SIG-M5 treated with dmso at 0.1 percent for 504 hours (cell line): ENCODE measurements around the gene FBXO33.

Experiments used
- DNase-seq: peaks from one replicate; lab custom pipeline; 2025; ENCODE audit not compliant: unreplicated experiment; lab: John Stamatoyannopoulos, UW

The FBXO33 gene

GRCh38 chr14:39432179-39432618 is at the start of gene FBXO33:
Gene FBXO33, minus strand, starts transcription at chr14:39432433. Its CDS starts 271 bp downstream, at chr14:39432162.
- DNase-seq: peak; percentile 93

GRCh38 chr14:39474416-39474911 is 42.2 kb upstream of the FBXO33 start:
- DNase-seq: no peak

GRCh38 chr14:39472078-39472477 is 39.8 kb upstream of the FBXO33 start:
- peak; percentile 42 for DNase-seq

DNA sequence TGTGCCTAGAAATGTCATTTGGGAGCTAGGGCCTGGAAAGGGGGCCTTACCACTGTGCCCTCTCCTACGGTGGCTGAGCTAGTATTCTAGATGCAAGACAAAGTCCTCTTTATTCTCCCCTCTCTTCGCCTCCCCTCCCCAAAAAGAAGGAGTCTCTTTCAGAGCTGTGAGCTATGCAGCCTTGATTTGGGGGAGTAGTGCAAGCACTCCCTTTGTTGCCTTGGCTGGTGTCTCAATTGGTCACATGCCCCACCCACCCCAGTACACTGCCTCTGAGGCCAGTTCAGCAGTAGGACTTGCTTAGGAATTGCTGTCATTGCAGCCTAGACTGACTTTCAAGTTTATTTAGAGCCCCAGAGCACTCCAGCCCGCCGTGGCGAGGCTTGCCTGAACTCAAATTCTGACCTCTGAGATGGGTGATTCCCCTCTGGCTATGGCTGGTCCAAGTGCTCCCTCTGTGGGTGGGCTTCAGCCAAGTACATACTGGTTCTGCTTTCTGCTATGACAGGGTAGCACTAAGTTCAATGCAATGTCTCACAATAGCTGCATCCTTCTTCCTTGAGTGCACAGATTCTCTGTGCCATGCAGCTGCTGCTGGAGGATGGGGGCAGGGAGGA is 37.0 kb upstream of the FBXO33 start:
- DNase-seq: peak; percentile 43

- DNase-seq: peak; percentile 45
These were observed 35.8 kb upstream of the FBXO33 start for GRCh38 chr14:39467889-39468524.

DNA sequence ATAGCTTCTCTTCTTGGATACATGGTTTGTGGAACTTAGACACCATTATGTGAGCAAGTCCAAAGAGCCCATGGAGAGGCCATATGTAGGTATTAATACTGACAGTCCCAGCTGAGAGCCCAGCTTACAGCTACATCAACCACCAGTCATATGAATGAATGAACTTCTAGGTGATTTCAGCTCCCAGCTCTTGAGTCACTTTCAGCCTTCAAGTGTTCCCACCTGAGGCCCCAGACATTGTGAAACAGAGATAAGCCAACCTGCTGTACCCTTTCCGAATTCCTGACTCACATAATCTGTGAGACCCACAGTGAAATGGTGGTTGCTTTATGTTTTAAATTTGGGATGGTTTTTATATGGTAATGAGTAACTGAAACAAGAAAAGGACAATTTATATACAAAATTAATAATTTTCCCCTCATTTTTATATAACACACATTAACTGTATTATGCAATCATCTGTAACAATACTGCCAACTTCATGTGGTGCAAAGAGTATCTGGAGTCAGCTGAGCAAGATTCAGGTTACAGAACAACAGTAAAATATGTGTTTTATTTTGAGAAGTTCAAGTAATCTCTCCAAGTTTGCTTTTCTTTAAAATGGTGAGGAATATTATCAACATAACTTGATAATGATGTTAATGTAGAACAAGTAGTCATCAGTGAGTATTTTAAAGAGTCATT is 27.7 kb upstream of the FBXO33 start:
- DNase-seq: no peak

DNA sequence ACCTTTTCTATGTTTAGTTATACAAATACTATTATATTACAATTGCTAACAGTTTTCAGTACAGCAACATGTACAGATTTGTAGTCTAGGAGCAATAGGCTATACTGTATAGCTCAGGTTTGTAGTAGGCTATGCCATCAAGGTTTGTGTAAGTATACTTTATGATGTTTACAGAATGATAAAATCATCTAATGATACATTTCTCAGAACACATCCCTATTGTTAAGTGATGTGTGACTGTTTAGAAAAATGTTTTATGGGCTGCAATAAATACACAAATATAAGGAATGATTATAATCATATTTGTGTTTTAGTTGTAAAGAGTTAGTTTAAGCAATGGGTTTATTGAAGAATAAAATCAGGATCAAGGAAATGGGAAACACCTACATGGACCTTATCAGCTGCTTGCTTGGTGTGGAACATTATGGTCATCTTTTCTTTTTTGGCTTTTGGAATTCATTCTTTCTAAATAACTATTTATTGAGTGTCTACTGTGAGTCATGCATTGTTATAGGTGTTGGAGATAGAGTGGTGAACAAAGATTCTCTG is 24.5 kb upstream of the FBXO33 start:
- DNase-seq: no peak

DNA sequence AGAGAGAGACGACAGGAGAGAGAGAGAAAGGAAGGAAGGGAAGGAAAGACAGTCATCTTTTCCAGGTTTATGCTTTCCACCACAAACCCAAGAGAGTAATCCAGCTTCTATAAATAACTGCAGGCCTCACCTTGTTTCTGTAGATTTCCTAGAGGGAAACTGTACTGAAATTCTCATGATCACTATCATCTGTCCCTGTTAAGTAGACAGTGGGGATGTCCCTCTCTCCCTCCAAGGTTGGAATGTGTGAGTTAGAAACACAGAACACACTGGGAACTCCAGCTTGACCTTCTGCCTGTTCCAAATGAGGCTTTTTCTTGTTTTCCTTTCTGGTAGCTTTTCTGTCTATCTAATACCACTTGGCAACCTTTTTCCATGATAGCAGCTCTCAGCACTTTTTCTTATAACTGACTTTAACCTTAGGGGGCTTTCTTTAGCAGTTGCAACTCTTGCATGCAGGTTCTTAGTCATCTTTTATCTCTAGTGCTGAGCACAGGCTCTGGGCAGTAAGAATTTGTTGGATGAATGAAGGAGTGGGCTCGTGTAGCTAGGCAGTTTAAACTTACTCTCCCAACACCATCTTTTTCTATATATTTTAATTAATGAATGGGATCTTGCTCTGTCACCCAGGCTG is 22.8 kb upstream of the FBXO33 start:
- no peak for DNase-seq

DNA sequence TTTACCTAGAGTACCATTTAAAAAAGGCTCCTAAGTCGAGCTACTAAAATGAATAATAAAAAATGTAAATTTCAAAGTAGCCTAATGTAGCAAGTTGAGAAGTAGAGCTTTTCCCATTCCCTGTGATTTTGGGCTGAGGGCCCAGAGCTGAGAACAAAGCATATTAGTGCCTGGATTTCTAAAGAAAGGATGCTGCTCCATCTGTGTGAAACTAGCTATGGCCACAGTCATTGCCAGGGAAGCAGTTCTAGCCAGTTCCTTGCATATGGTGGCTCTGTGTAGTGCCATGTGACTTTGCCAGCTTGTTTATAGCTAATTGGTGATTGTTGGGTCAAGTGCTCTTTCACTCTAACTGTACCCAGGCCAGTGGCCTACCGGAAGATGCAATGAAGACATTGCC is 20.4 kb upstream of the FBXO33 start:
- DNase-seq: no peak

DNA sequence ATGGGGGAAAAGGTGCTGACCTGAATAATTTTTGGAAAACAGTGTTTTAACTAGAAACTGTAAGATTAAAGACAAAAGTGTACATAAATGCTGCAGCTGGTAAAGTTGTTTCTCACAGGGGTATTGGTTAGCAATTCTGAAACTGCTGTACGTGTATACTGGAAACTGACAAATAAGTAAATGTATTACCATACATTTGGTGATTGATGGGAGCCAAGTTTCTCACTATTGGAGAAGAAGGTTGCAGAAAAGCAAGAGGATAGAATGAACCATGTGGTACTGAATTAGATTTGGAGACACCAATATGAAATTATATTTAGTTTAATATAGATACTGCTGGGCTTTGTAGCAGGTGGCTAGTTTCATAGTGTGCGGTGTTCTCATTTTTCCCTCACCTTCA is 19.6 kb upstream of the FBXO33 start:
- no peak for DNase-seq

DNA sequence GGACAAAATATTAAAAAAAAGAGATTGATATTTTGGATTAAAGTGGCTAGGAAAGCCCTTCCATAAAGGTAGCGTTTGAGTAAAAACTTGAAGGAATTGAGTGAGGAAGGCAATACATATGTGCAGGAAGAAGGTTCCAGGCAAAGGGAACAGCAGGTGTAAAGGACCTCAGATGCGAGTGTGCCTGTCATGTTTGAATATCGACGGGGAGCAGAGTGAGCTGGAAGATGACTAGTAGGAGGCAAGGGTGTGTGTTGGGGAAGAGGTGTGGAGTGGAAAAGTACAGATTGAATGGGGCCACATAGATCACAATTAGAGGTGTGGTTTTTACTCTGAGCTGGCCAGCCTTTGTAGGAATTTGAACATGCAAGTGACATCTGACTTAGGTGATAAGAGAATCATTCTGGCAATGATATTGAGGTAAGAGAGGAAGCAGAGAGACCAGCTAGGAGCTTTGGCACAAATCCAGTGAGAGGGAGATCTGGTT is 15.0 kb upstream of the FBXO33 start:
- no peak for DNase-seq

- DNase-seq: no peak
These were observed 14.0 kb upstream of the FBXO33 start for GRCh38 chr14:39446131-39446744.

DNA sequence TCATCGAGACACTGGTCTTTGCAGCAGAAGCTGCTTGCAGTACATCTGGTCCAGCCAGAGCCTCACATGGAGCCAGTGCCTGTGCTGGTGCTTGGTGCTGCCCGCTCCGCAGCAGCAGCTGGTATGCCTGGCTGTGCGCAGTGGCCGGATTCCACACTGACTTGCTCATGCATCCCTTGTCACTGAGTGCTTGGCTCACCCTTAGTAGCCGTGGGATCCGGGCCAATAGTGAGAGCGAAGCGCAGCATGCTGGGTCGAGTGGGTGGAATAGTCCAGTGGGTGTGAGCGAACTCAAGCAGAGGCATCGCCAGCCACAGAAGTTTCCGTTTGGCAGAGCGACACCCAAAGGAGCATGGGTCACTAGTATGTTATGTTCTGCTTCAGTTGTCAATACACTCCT is 10.1 kb upstream of the FBXO33 start:
- no peak for DNase-seq

- DNase-seq: no peak
These were observed 9.6 kb upstream of the FBXO33 start for GRCh38 chr14:39441805-39442204.

GRCh38 chr14:39440975-39441374 is 8.7 kb upstream of the FBXO33 start:
- DNase-seq: no peak

DNA sequence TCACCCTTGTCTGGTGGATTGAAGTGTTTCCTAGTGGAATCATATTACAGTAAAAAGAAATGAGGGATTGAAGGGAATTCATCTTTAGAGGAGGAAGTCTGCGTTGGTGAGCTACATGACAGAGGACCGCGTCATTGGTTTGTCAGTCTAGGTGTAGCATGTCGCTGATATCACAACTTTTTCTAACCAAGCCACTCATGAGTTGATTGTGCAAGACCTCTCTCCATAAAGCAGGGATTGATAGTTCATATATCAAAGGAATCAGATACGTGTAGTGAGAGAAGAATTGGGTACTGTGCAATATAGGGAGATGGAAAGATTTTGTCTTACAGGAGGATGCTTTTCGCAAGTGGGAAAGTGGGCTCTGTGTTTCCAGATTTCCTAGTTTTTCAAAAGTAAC is 3.0 kb upstream of the FBXO33 start:
- no peak for DNase-seq

GRCh38 chr14:39434401-39434800 is 2.2 kb upstream of the FBXO33 start:
- no peak for DNase-seq

DNA sequence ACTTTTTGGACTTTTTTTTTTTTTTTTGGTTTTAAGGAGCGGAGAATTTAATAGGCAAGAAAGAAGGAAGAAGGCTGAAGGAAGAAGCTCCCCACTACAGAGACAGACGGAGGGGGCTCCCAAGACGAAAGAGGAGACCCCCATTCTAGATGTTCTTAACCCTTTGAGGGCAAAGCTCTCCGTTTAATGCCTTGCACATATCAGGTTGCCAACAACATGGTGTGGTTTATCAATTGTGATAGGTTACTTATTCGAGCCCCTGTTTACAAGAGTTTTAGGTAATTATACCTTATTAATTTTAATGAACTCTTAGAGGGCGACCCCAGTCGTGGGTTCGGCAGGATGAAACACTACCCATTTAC is 1.2 kb upstream of the FBXO33 start:
- no peak for DNase-seq

DNA sequence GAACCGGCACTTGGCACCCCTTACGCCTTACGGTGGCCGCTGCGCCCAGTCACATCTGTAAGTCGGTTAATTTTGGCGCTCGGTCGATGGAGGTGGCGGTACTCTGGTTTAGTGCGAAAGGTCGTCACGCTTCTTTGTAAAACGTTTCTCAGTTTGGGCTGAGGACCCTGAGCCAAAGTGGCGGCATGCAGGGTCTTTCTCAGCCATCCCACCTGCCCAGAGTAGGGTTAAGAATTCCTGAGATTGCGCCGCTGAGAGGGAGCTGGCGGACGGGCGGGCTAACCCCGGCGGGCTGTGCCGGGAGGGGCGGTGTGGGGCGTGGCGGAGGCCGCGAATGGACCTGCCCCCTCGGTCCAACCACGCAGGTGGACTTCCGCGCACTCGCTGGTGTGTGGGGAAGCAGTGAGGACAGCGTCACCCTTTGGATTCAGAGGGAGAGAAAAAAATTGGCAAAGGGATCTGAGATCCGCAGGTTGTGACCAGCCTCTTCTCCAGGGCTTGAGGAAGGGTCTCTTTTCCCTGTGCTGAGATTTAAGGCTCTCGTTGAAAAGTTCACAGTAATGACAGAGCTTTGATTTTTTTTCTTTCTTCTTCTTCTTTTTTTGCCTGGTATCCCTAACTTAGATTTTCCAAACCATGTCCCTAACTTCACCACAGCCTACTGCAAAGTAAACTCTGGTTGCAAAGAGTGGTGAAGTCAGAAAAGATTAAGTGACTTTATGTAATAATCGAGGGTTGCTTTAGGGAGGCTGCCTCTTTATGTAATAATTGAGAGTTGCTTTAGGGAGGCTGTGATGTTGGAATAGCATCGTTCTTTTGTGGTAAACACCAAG is 602 bp upstream of the FBXO33 start:
- DNase-seq: peak; percentile 63
